ENCODE measurements around the gene PUS1. TPM values are rescaled to one million over a fixed set of nuclear protein-coding genes. Genes with fewer than 3 reads are reported as not detected.

The PUS1 gene
- total RNA-seq, 2 donors from 2014 or later, result 37.3 to 56.7 TPM

DNA sequence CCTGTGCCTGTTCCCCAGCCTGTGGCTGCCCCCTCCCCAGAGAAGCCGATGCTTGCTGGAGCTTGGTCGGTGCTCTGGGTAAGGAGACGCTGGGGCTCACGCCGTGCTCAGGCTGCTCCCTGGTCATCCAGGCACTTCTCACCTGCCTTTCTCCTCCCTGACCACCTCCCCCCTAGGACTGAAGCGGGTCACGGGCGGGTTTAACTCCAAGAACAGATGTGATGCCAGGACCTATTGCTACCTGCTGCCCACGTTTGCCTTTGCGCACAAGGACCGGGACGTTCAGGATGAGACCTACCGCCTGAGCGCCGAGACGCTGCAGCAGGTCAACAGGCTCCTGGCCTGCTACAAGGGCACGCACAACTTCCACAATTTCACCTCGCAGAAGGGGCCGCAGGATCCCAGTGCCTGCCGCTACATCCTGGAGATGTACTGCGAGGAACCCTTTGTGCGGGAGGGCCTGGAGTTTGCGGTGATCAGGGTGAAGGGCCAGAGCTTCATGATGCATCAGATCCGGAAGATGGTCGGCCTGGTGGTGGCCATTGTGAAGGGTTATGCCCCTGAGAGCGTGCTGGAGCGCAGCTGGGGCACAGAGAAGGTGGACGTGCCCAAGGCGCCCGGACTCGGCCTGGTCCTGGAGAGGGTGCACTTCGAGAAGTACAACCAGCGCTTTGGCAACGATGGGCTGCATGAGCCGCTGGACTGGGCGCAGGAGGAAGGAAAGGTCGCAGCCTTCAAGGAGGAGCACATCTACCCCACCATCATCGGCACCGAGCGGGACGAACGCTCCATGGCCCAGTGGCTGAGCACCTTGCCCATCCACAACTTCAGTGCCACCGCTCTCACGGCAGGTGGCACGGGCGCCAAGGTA is 12.3 kb downstream of the PUS1 start:
- Histone ChIP-seq H3K27me3 (ENCODE audit: control insufficient read depth, insufficient read depth, low read length, poor library complexity, severe bottlenecking) (no peaks in the 10 kb centered on the region), H3K27ac (ENCODE audit: low read depth, low read length) (no peak overlapping the region), H3K9me3 (ENCODE audit: control insufficient read depth, low read length) (no peaks in the 10 kb centered on the region), H3K36me3 (ENCODE audit: control insufficient read depth, insufficient read depth, low read length) (peaks cover 48% of the 10 kb centered on the region), H3K4me3 (ENCODE audit: low read length) (no peak overlapping the region), H3K4me1 (ENCODE audit: control insufficient read depth, insufficient read depth, low read length) (no peaks in the 10 kb centered on the region), H3K9ac (ENCODE audit: extremely low read depth, low read length, poor library complexity, severe bottlenecking) (no peak overlapping the region)
- Mint-ChIP-seq H3K27ac (no peak overlapping the region), H3K27me3 (ENCODE audit: insufficient read depth) (no peaks in the 10 kb centered on the region), H3K9me3 (no peaks in the 10 kb centered on the region), H3K36me3 (ENCODE audit: low read depth) (peaks cover 77% of the 10 kb centered on the region), H3K4me3 (no peak overlapping the region), H3K4me1 (no peaks in the 10 kb centered on the region)
- no peak for DNase-seq
- WGBS, 2 experiments (ENCODE audit: insufficient coverage in 1 of 2, insufficient read length in 1 of 2), result 96 to 97% methylated on average over 43 to 46 of the region's 46 CpGs
- TF ChIP-seq, protein P1, sequence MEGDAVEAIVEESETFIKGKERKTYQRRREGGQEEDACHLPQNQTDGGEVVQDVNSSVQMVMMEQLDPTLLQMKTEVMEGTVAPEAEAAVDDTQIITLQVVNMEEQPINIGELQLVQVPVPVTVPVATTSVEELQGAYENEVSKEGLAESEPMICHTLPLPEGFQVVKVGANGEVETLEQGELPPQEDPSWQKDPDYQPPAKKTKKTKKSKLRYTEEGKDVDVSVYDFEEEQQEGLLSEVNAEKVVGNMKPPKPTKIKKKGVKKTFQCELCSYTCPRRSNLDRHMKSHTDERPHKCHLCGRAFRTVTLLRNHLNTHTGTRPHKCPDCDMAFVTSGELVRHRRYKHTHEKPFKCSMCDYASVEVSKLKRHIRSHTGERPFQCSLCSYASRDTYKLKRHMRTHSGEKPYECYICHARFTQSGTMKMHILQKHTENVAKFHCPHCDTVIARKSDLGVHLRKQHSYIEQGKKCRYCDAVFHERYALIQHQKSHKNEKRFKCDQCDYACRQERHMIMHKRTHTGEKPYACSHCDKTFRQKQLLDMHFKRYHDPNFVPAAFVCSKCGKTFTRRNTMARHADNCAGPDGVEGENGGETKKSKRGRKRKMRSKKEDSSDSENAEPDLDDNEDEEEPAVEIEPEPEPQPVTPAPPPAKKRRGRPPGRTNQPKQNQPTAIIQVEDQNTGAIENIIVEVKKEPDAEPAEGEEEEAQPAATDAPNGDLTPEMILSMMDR (conservative IDR thresholded peaks at IDR 0.05), result no peak

DNA sequence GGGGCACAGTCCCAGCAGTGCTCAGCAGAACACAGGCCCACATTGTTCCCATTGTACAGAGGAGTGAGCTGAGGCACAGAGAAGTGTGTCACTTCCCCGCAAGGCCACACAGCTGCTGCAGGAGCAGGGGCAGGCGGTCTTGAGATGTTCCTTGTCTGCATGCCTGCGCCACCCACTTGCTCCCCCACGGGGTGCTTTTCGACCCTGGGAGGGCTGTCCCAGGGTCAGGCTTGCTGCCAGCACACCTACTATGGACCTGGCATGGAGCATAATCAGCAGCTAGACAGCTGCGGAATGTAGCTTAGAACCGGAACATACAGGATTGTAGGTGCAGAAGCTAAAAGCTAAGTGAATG is 12.9 kb downstream of the PUS1 start:
- H3K4me1 Mint-ChIP-seq, result no peaks in the 10 kb centered on the region
- no peak overlapping the region for H3K9ac ChIP-seq (ENCODE audit: extremely low read depth, low read length, poor library complexity, severe bottlenecking)
- peaks cover 71% of the 10 kb centered on the region for H3K36me3 Mint-ChIP-seq (ENCODE audit: low read depth)
- no peaks in the 10 kb centered on the region for H3K27me3 ChIP-seq (ENCODE audit: control insufficient read depth, insufficient read depth, low read length, poor library complexity, severe bottlenecking)
- no peak for DNase-seq
- TF ChIP-seq, protein P1 (conservative IDR thresholded peaks at IDR 0.05), result no peak
- 91 to 94% methylated on average over 7 of the region's 7 CpGs for WGBS, 2 experiments (ENCODE audit: insufficient coverage in 1 of 2, insufficient read length in 1 of 2)
- no peaks in the 10 kb centered on the region for H3K9me3 ChIP-seq (ENCODE audit: control insufficient read depth, low read length)
- H3K27me3 Mint-ChIP-seq (ENCODE audit: insufficient read depth), result no peaks in the 10 kb centered on the region
- no peak overlapping the region for H3K27ac Mint-ChIP-seq
- peaks cover 43% of the 10 kb centered on the region for H3K36me3 ChIP-seq (ENCODE audit: control insufficient read depth, insufficient read depth, low read length)
- no peaks in the 10 kb centered on the region for H3K9me3 Mint-ChIP-seq
- H3K4me3 ChIP-seq (ENCODE audit: low read length), result no peak overlapping the region
- no peak overlapping the region for H3K27ac ChIP-seq (ENCODE audit: low read depth, low read length)
- H3K4me1 ChIP-seq (ENCODE audit: control insufficient read depth, insufficient read depth, low read length), result no peaks in the 10 kb centered on the region
- no peak overlapping the region for H3K4me3 Mint-ChIP-seq

DNA sequence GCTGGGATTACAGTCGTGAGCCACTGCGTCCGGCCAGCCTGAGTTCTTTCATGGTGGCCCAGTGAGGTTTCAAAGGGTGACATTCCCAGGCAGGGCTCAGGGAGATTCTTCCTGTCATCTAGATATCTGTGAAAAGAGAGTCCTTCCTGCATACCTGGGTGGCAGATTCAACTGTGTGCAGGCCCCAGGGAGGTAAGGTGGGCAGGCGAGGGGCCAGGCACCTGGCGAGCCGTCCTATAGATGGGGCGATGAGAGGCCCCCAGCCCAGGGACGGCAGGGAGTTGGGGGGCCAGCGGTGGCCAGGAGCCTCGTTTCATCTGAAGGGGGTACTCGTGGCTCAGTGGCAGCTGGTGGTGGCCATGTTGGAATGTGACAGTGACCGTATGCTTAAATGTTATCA is 13.6 kb downstream of the PUS1 start:
- Histone ChIP-seq H3K27ac (ENCODE audit: low read depth, low read length) (no peak overlapping the region), H3K4me3 (ENCODE audit: low read length) (no peak overlapping the region), H3K4me1 (ENCODE audit: control insufficient read depth, insufficient read depth, low read length) (no peaks in the 10 kb centered on the region), H3K9ac (ENCODE audit: extremely low read depth, low read length, poor library complexity, severe bottlenecking) (no peak overlapping the region), H3K9me3 (ENCODE audit: control insufficient read depth, low read length) (no peaks in the 10 kb centered on the region), H3K36me3 (ENCODE audit: control insufficient read depth, insufficient read depth, low read length) (peaks cover 41% of the 10 kb centered on the region), H3K27me3 (ENCODE audit: control insufficient read depth, insufficient read depth, low read length, poor library complexity, severe bottlenecking) (no peaks in the 10 kb centered on the region)
- no peaks in the 10 kb centered on the region for H3K27me3 Mint-ChIP-seq (ENCODE audit: insufficient read depth)
- no peak overlapping the region for H3K27ac Mint-ChIP-seq
- no peaks in the 10 kb centered on the region for H3K9me3 Mint-ChIP-seq
- peaks cover 66% of the 10 kb centered on the region for H3K36me3 Mint-ChIP-seq (ENCODE audit: low read depth)
- H3K4me1 Mint-ChIP-seq, result peaks cover 4% of the 10 kb centered on the region
- DNase-seq, result no peak
- 96% methylated on average over 10 to 12 of the region's 12 CpGs for WGBS, 2 experiments (ENCODE audit: insufficient coverage in 1 of 2, insufficient read length in 1 of 2)
- TF ChIP-seq, protein P1 (conservative IDR thresholded peaks at IDR 0.05), result no peak
- no peak overlapping the region for H3K4me3 Mint-ChIP-seq
